22Rv1 (cell line): ENCODE results near the gene CTDSPL.

Experiments used
- H3K27ac ChIP-seq: fragments of 450-650 bp; 2 replicates; pipeline ENCODE4 v1.5.1; 2017
- CTCF ChIP-seq: fragments of 450-650 bp; IDR thresholded peaks from 2 replicates; pipeline ENCODE4 v1.5.1; 2017; ENCODE audit warnings: mild to moderate bottlenecking
- ZFX ChIP-seq: fragments of 450-650 bp; IDR thresholded peaks from 2 replicates; pipeline ENCODE4 v1.6.1; 2017; ENCODE audit warnings: antibody characterized with exemption, borderline replicate concordance

CTDSPL gene

DNA sequence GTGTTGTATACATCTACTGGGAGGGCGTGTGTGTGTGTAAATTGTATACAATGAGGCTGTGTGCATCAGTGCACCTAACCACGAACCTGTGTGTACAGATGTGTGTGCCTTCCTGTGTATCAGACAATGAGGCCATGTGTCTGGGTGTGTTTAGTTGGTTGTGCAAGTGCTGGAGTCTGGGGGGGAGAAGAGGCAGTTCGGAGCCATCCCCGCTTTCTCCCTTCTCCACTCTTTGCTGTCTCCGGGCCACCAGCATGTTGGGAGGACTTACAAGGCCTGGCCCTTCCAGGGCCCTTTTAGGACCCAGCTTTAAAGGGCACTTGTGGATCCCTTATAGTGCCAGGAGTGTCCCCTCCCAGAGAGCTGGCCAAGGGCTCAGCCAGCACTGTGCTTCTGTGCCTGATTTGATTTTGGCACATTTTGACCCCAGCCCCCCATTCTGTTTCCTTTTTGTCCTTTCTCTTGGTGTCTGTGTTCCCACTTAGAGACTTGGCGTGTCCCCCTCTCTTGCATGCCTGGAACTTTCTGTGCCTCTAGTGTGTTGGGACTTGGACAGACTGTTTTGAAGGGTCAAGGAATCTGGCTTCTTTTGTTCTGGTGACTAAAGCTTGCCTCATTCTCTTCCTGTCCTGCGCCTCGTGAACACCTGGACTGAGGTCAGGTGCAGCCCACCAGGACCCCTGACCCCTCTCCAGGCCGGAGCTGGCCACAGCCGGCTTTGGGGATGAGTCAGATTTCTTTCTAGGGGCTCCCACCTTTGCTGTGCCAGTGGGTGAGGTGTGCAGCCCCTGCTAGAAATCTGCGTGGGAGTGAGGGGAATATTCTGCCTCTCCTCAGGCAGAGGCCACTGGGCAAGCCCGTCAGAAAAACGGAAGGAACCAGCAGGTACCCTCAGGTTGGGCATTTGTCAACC is 1.5 kb downstream of the CTDSPL start:
- no peak for TF ChIP-seq CTCF
- no peak for TF ChIP-seq ZFX

DNA sequence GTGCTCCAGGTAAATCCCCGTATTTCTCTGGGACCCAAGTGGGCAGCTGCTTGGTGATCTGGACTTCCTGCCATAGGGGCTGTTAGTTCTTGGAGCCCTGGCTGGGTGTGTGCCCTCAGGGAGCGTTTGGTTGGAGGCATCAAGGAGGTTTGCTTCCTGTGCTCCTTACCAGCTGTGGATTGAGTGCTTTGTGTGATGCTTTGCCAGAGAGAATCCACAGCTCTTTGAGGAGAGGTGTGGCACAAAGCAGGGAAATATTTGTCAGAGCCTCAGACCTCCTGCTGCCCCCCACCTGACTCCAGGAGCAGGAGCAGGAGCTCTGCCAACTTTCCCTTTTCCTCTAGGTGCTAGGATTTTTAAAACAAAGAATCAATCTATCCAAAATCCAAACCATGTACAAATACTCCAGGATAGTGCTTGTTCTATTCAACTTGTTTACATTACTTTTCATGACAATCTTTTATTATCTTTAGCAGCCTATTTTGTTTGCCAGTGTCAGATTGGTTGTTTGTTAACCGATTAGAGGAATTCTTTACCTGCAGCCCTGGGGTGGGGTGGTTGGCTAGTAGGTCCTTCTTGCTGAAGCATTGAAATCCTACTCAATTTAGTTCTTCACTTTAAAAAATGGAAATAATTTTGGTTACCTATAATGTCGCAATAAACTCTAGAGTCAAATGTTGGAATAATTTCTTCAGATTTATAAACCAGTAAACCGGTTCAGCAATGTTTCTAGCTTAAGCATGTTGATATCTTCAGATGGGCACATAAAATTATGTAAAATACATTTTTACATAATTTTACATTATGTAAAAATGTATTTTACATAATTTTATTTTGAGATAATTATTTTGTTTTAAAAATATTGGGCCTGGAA is 2.5 kb downstream of the CTDSPL start:
- TF ChIP-seq ZFX (no peak), CTCF (no peak)
- peak overlapping the region; percentile 96 for H3K27ac ChIP-seq

More for the DNA sequence above, 1.5 kb downstream of the CTDSPL start:
- H3K27ac ChIP-seq: peak overlapping the region; percentile 96

DNA sequence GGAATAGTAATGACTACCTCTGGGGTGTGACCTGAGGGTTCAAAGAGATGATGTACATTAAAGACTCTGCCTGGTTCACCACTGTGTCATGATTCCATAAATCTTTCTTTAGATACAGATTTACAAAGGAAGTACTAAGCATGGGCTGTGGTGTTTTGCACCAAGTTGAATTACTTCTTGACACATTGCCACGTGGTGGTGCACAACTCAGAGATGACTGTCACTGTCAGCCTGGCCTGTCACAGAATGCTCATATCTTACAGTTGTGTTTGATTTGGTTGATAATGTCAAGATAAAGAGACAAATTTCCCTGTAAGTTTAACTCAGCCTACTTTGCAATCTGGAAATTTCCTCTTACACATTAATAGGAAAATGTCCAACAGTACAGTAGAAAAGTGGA is 3.2 kb downstream of the CTDSPL start:
- H3K27ac ChIP-seq: peak overlapping the region; percentile 96
- TF ChIP-seq ZFX (no peak), CTCF (no peak)

DNA sequence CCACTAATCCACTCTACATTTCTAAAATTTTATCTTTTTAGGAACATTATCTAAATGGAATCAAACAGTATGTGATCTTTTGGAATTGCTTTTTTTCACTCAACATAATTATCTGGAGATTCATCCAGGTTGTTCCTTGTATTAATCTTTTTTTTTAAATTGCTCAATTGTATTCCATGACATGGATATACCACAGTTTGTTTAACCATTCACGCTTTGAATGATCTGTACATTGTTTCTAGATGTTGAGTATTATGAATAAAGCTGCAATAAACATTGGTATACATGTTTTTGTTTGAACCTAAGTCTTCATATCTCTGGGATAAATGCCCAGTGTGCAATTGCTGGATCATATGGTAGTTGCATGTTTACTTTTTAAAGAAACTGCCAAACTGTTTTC is 5.5 kb downstream of the CTDSPL start:
- no peak overlapping the region for H3K27ac ChIP-seq
- TF ChIP-seq CTCF (no peak), ZFX (no peak)

DNA sequence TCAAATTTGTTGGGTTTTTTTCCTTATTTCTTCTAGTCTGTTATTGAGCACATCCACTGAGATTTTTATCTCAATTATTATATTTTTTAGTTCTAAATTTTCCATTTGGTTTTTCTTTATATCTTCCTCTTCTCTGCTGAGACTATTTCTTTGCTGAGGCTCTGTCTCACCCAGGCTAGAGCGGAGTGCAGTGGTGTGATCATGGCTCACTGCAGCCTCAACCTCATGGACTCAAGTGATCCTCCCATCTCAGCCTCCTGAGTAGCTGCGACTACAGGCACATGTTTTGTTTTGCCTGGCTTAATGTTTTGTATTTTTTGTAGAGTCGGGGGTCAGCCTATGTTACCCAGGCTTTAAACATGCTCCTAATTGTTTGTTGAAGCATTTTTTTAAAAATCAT is 10.2 kb downstream of the CTDSPL start:
- no peak overlapping the region for H3K27ac ChIP-seq
- TF ChIP-seq CTCF (no peak), ZFX (no peak)

GRCh38 chr3:37872413-37873160 is 10.9 kb downstream of the CTDSPL start:
- TF ChIP-seq ZFX (no peak), CTCF (no peak)
- no peak overlapping the region for H3K27ac ChIP-seq
